K562 (cell line): ENCODE measurements around the gene LANCL3. TPM values are rescaled to one million over a fixed set of nuclear protein-coding genes. Genes with fewer than 3 reads are reported as not detected.
A peak's percentile ranks its signal among the peaks of the same experiment; 100 is the strongest.

Experiments used
- ATAC-seq: fragments of 200-7000 bp; cut with Tn5 transposase; 3 replicates; pipeline ENCODE4 v1.9.1; 2020; ENCODE audit warnings: moderate library complexity
- BruUV-seq: library from RNA; stranded (reverse); fragments of 400-500 nt; replicated peaks from 2 replicates; lab custom pipeline; 2021; lab: Mats Ljungman, UMichigan
- CTCF ChIA-PET: fragments of 300-600 bp; formaldehyde crosslinking; extraction: SDS; loops from one replicate; lab custom pipeline; 2021; ENCODE audit warnings: low intra/inter-chr PET ratio; lab: Yijun Ruan, JAX
- POLR2A ChIA-PET: fragments of 300-600, 350-650 bp; sonication (Branson Sonifier 250); formaldehyde crosslinking; extraction: SDS; loops from one replicate; lab custom pipeline; 2021; ENCODE audit warnings: antibody characterized with exemption, inconsistent platforms; lab: Yijun Ruan, JAX
- DNase-seq, 4 experiments: peaks; one replicate each; pipeline versions ENCODE4 v3.0.0 to v3.0.0-alpha.2; 2011 to 2018; ENCODE audit warnings: low spot score in 3 of 4, mixed read lengths in 3 of 4; ENCODE audit errors: extremely low read depth in 1 of 4
- FAIRE-seq: peaks from 2 replicates; lab custom pipeline; 2011; peaks lifted over from hg19 to GRCh38; lab: Jason Lieb, UNC
- H2AFZ ChIP-seq: 2 replicates; pipeline ENCODE4 v1.6.0; 2011; ENCODE audit warnings: low read depth, low read length, control low read depth, inconsistent platforms
- H3K27ac ChIP-seq: fragments of 200-600 bp; 3 replicates; pipeline ENCODE4 v1.8.0; 2011; ENCODE audit warnings: low read depth, mild to moderate bottlenecking, control low read depth, inconsistent platforms, low read length, moderate library complexity, mixed read lengths; ENCODE audit errors: extremely low read depth
- H3K27me3 ChIP-seq, 2 experiments: fragments of 300-600 bp in 1 of 2; 2 replicates in 1 of 2; 3 replicates in 1 of 2; pipeline versions ENCODE4 v1.6.0 to v1.8.0; 2011; ENCODE audit warnings: inconsistent platforms in 2 of 2, low read length in 2 of 2, mild to moderate bottlenecking in 1 of 2, mixed read lengths in 1 of 2, moderate library complexity in 1 of 2; ENCODE audit not compliant: control insufficient read depth in 2 of 2, insufficient read depth in 2 of 2
- H3K36me3 ChIP-seq: fragments of 300-600 bp; 3 replicates; pipeline ENCODE4 v1.8.0; 2011; ENCODE audit warnings: mild to moderate bottlenecking, low read length, inconsistent platforms; ENCODE audit not compliant: control insufficient read depth, insufficient read depth
- H3K4me1 ChIP-seq, 2 experiments: fragments of 200-600 bp in 1 of 2; replicated peaks in 1 of 2; 2 replicates in 1 of 2; 3 replicates in 1 of 2; pipeline versions ENCODE4 v1.5.1 to v1.8.0; 2011; ENCODE audit warnings: inconsistent platforms in 2 of 2, low read length in 2 of 2, mild to moderate bottlenecking in 1 of 2, mixed read lengths in 1 of 2, moderate library complexity in 1 of 2; ENCODE audit not compliant: control insufficient read depth in 2 of 2, insufficient read depth in 2 of 2
- H3K4me2 ChIP-seq: 2 replicates; pipeline ENCODE4 v1.6.1; 2011; ENCODE audit warnings: low read length, control low read depth, inconsistent platforms, mixed read lengths; ENCODE audit not compliant: insufficient read depth
- H3K4me3 ChIP-seq: fragments of 200-600 bp; sonication (generic), shearing (Covaris generic); 2 replicates; pipeline ENCODE4 v1.5.1; 2016; ENCODE audit warnings: control low read depth, inconsistent platforms
- H3K79me2 ChIP-seq: fragments of 200-600 bp; 3 replicates; pipeline ENCODE4 v1.8.0; 2011; ENCODE audit warnings: low read length, inconsistent platforms; ENCODE audit not compliant: control insufficient read depth, insufficient read depth
- H3K9ac ChIP-seq, 2 experiments: 2 replicates each; pipeline versions ENCODE4 v1.6.0 to v1.6.1; 2011; ENCODE audit warnings: low read depth in 2 of 2, low read length in 2 of 2, control low read depth in 1 of 2, inconsistent platforms in 1 of 2, mild to moderate bottlenecking in 1 of 2, mixed read lengths in 1 of 2; ENCODE audit not compliant: insufficient read depth in 1 of 2
- H3K9me1 ChIP-seq: one replicate; pipeline ENCODE4 v1.6.0; 2011; ENCODE audit warnings: inconsistent platforms, mild to moderate bottlenecking, low read length, moderate library complexity; ENCODE audit not compliant: control insufficient read depth, insufficient read depth
- H3K9me3 ChIP-seq: replicated peaks from 2 replicates; pipeline ENCODE4 v1.5.1; 2011; ENCODE audit warnings: low read depth, low read length, inconsistent platforms; ENCODE audit not compliant: control insufficient read depth, insufficient read depth
- H4K20me1 ChIP-seq: replicated peaks from 2 replicates; pipeline ENCODE4 v1.6.1; 2011; ENCODE audit warnings: low read length, inconsistent platforms, mixed read lengths; ENCODE audit not compliant: control insufficient read depth, insufficient read depth
- ATF6 ChIP-seq: sonication (generic); formaldehyde crosslinking; IDR thresholded peaks from 2 replicates; pipeline ENCODE4 v1.4.0; 2020; ENCODE audit warnings: mild to moderate bottlenecking, missing genetic modification reagents
- EHMT2 ChIP-seq: fragments of 450-650 bp; IDR thresholded peaks from 2 replicates; pipeline ENCODE4 v1.6.1; 2018; ENCODE audit warnings: antibody characterized with exemption
- ESRRA ChIP-seq: fragments of 450-650 bp; IDR thresholded peaks from 2 replicates; pipeline ENCODE4 v1.6.1; 2014; ENCODE audit warnings: low read depth, mild to moderate bottlenecking, moderate library complexity, borderline replicate concordance
- GATA2 ChIP-seq: sonication (generic); formaldehyde crosslinking; IDR thresholded peaks from 2 replicates; pipeline ENCODE4 v1.4.0; 2020; ENCODE audit warnings: mild to moderate bottlenecking, missing genetic modification reagents
- HMBOX1 ChIP-seq: sonication (generic); IDR thresholded peaks from 2 replicates; pipeline ENCODE4 v1.6.1; 2016
- KAT2B ChIP-seq: IDR thresholded peaks from one replicate; pipeline ENCODE4 v1.6.1; 2012; ENCODE audit warnings: low read depth, mild to moderate bottlenecking, control low read depth, inconsistent platforms, low read length, moderate library complexity
- MEF2A ChIP-seq: IDR thresholded peaks from 2 replicates; pipeline ENCODE4 v1.6.1; 2011; ENCODE audit warnings: low read depth, mild to moderate bottlenecking, low read length, moderate library complexity; ENCODE audit not compliant: control insufficient read depth
- NCOR1 ChIP-seq: fragments of 450-650 bp; IDR thresholded peaks from 2 replicates; pipeline ENCODE4 v1.6.1; 2016; ENCODE audit warnings: mild to moderate bottlenecking, moderate library complexity
- SMARCE1 ChIP-seq: fragments of 450-650 bp; IDR thresholded peaks from 2 replicates; pipeline ENCODE4 v1.7.1; 2016; ENCODE audit warnings: mild to moderate bottlenecking
- SRSF7 ChIP-seq: fragments of 200-400 bp; formaldehyde crosslinking; optimal IDR thresholded peaks from 2 replicates; pipeline ENCODE3; 2017; ENCODE audit warnings: mild to moderate bottlenecking, low read depth, low read length
- in situ Hi-C: fragments of 300-500 bp; cut with MboI; formaldehyde crosslinking; loops from 4 replicates; pipeline ENCODE4 v1.15.0; 2018; ENCODE audit warnings: inconsistent platforms, mixed read lengths
- intact Hi-C: fragments of 100-400 bp; cut with micrococcal nuclease; formaldehyde crosslinking; loops from 2 replicates; pipeline ENCODE4 v1.14.2; 2022
- polyA plus RNA-seq, 8 experiments: library from polyadenylated mRNA; depleted of rRNA in 4 of 8; stranded (reverse) in 5 of 8; unstranded in 3 of 8; fragments of >200 nt; fragmentation: Nextera tagmentation in 2 of 8; fragmentation: Illumina TruSeq in 1 of 8; extraction: Ambion mirVana in 2 of 8; extraction: Trizol in 1 of 8; gene quantifications; 2 replicates each; pipeline versions ENCODE4 v1.2.1 to v1.2.3, GENCODE V29; 2011 to 2014; ENCODE audit warnings: inconsistent platforms in 1 of 8, missing spikeins in 1 of 8
- total RNA-seq, 7 experiments: library from RNA; depleted of rRNA in 6 of 7; stranded (reverse); fragments of >200 nt in 6 of 7; fragmentation: Illumina TruSeq in 2 of 7; extraction: Trizol in 2 of 7; gene quantifications; 2 replicates each; pipeline versions ENCODE4 v1.2.1 to v1.2.3, GENCODE V29; 2011 to 2021; ENCODE audit warnings: low replicate concordance in 1 of 7

The LANCL3 gene
- total and polyA plus RNA-seq, 9 of the 15 experiments (the other 6 are each of a cell fraction or from before 2014, with no cell fraction given): 0.41 to 1.5 (median 0.58) TPM

GRCh38 chrX:37679888-37680287 is 108.4 kb downstream of the LANCL3 start (continued):
- TF ChIP-seq SMARCE1: peak; percentile 41; the same call in 1 of the 2 replicates
- TF ChIP-seq EHMT2: peak; percentile 74; the same call in 1 of the 2 replicates
- TF ChIP-seq ESRRA: peak; percentile 99
- TF ChIP-seq HMBOX1: 0 out of 2 replicates have a peak, but pooled peaks have one; percentile 38
- TF ChIP-seq NCOR1: peak; percentile 75
- TF ChIP-seq KAT2B: no peak
- TF ChIP-seq SRSF7: no peak
- peak; percentile 36; the same call in 1 of the 2 replicates for TF ChIP-seq GATA2 (CRISPR knock-in tag)

GRCh38 chrX:37684426-37684825 is 113.0 kb downstream of the LANCL3 start:
- ATAC-seq (no peak), FAIRE-seq (peak; percentile 32), DNase-seq (peak in 1 of 4 experiments; percentile 17)
- Histone ChIP-seq H3K9ac (peak overlapping the region in 1 of 2 experiments; percentile 80; a peak in 2 of 4 replicates), H2AFZ (peak overlapping the region; percentile 91), H3K4me3 (no peak overlapping the region), H3K9me1 (no peaks in the 10 kb centered on the region), H3K36me3 (no peaks in the 10 kb centered on the region), H3K4me2 (0 out of 2 replicates have a peak overlapping the region, but pooled peaks have one; percentile 57), H3K4me1 (peaks cover 10 to 26% of the 10 kb centered on the region in 2 experiments; a peak in 4 of 5 replicates), H4K20me1 (no peaks in the 10 kb centered on the region), H3K27ac (peak overlapping the region; percentile 90; the same call in 2 of the 3 replicates), H3K79me2 (peaks cover 33% of the 10 kb centered on the region), H3K27me3 (no peaks in the 10 kb centered on the region), H3K9me3 (no peaks in the 10 kb centered on the region)
- no peak for TF ChIP-seq ATF6 (CRISPR knock-in tag)
- TF ChIP-seq MEF2A: peak; percentile 82
- intact Hi-C loops (no loop called here), in situ Hi-C loops (no loop called here)
- POLR2A ChIA-PET: no interaction called here
- no TSS peak for BruUV-seq
- CTCF ChIA-PET: no interaction called here
